GM13976 (cell line): ENCODE data around the gene TRIM44.

Source experiments
- DNase-seq: peaks from one replicate; pipeline ENCODE4 v3.0.0; 2012; ENCODE audit warnings: low spot score
- CTCF ChIP-seq: IDR thresholded peaks from 2 replicates; pipeline ENCODE4 v1.5.1; 2012; ENCODE audit warnings: borderline replicate concordance, mild to moderate bottlenecking; ENCODE audit not compliant: insufficient read depth; ENCODE audit errors: extremely low read depth, missing control alignments, control extremely low read depth
- in situ Hi-C: fragments of 300-500 bp; cut with MboI; formaldehyde crosslinking; loops from one replicate; pipeline ENCODE4 v1.12.0; 2022; ENCODE audit warnings: low sequenced_read_pairs, mixed read lengths, inconsistent platforms; ENCODE audit not compliant: unreplicated experiment

The TRIM44 gene

DNA sequence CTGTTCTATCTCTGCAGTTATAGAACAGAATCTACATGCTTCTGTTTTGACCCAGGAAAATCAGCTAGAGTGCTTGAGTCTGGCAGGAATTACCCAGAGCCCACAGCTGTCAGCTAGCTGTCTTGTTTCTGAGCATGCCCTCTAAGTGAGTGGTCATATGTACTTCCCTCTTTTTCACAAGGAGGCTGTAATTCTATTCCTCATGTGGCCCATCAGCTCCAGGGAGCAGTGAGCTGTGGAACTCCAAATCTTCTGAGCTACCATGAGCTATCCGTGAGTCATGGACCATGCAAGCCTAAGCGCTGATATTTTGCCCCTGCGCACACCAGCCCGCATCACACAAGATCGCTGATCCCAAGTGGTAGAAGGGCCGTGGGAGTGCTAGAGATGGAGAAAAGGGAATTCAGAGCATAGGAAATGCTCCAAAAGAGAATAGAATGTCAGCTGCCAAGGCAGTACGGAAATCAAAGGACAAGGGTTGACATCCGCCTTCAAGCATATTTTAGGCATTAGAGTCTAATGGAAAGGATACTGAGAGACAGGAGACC is 38.9 kb upstream of the TRIM44 start:
- in situ Hi-C loops = loop anchor here (25.0 kb wide), 2 partner anchors 189 to 414 kb away; no protein-coding TSS in a partner anchor
- TF ChIP-seq CTCF = no peak
- no peak for DNase-seq

DNA sequence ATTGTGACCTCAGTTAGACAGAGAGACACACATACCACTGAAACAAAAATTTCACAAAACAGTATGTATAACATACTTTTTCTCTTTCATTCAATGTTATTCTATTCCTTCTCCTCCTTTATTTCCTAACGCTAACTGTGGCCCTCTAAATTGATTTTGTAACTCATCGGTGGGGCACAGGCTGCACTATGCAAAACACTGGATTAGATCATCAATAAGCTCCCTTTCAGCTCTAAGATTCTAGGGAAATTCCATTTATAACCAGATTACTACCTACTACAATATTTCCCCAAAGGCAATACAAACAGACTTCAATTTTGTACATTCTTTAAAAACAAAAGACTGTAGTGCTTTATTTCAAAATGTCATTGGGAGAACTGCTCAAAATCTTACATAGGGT is 38.3 kb upstream of the TRIM44 start:
- in situ Hi-C loops = loop anchor here (25.0 kb wide), 2 partner anchors 188 to 413 kb away; no protein-coding TSS in a partner anchor
- no peak for DNase-seq

GRCh38 chr11:35624781-35625180 is 37.8 kb upstream of the TRIM44 start:
- TF ChIP-seq CTCF = no peak
- DNase-seq = no peak
- in situ Hi-C loops = loop anchor here (25.0 kb wide), 2 partner anchors 188 to 413 kb away; no protein-coding TSS in a partner anchor

More for the DNA sequence above, 38.3 kb upstream of the TRIM44 start:
- no peak for TF ChIP-seq CTCF

GRCh38 chr11:35626501-35626900 is 36.1 kb upstream of the TRIM44 start:
- no peak for DNase-seq
- TF ChIP-seq CTCF = no peak
- in situ Hi-C loops = no loop called here

DNA sequence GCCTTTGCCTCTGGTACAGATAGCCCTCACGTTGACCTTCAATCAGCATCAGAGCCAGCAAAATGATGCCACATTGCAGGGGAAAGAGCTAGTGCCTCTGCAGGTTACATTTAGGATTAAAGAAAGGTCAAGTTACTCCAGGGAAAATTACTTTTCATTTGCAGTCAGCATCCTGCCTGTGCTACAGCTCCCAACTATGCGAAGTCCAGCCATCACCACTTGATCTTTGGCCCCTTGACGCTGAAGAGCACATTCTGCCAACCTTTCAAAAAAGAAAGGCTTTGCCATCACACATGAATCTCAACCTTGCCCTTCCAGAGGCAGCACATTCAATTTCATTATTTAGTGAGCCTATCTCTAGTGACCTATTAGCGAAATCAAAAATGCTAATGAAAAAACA is 33.1 kb upstream of the TRIM44 start:
- in situ Hi-C loops = no loop called here
- DNase-seq = no peak
- no peak for TF ChIP-seq CTCF

DNA sequence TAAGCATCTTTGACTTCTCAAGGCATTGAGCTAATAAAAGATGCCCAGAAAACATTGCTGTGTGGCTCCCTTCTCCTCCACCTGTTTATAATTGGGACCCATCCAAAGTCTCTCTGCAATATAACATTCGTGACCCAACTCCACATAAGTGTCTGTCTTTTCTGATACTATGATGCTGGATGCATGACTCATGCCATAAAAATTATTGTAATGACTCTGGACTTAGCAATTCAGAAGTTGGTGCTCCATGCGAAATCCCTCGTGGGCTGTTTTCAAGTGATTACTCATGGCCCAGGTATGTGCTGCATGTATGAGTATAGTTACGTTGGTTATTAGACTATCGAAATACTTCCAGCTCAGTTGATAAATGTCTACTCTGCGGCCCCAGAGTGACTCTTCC is 32.7 kb upstream of the TRIM44 start:
- no peak for TF ChIP-seq CTCF
- in situ Hi-C loops = no loop called here
- DNase-seq = no peak
